Liver (tissue), 9 donors: ENCODE measurements around the gene FBP1. TPM values are rescaled to one million over a fixed set of nuclear protein-coding genes. Genes with fewer than 3 reads are reported as not detected.
A peak's percentile ranks its signal among the peaks of the same experiment; 100 is the strongest.

Experiments
- DNase-seq: peaks from one replicate; pipeline ENCODE4 v3.0.0-alpha.2; 2017; ENCODE audit warnings: low spot score
- H3K27ac ChIP-seq, 2 donors: one replicate each; pipeline ENCODE4 v1.7.0; 2013; ENCODE audit warnings: inconsistent platforms in 2 of 2, low read length in 2 of 2, control low read depth in 1 of 2, low read depth in 1 of 2, mild to moderate bottlenecking in 1 of 2
- H3K27me3 ChIP-seq, 4 donors: one replicate each; pipeline versions ENCODE4 v1.6.1 to v1.7.0; 2013; ENCODE audit warnings: low read length in 3 of 4, inconsistent platforms in 1 of 4, mild to moderate bottlenecking in 1 of 4, moderate library complexity in 1 of 4; ENCODE audit not compliant: control insufficient read depth in 4 of 4, insufficient read depth in 4 of 4
- H3K36me3 ChIP-seq, 4 donors: one replicate each; pipeline versions ENCODE4 v1.6.1 to v1.7.0; 2013; ENCODE audit warnings: low read length in 3 of 4, mild to moderate bottlenecking in 3 of 4, low read depth in 1 of 4, moderate library complexity in 1 of 4; ENCODE audit not compliant: control insufficient read depth in 4 of 4, insufficient read depth in 3 of 4
- H3K4me1 ChIP-seq, 4 donors: one replicate each; pipeline versions ENCODE4 v1.6.1 to v1.7.0; 2013; ENCODE audit warnings: low read length in 3 of 4, mild to moderate bottlenecking in 3 of 4, moderate library complexity in 1 of 4; ENCODE audit not compliant: control insufficient read depth in 4 of 4, insufficient read depth in 4 of 4
- H3K4me3 ChIP-seq, 3 donors: one replicate each; pipeline versions ENCODE4 v1.6.1 to v1.7.0; 2013; ENCODE audit warnings: low read length in 3 of 3, control low read depth in 1 of 3, low read depth in 1 of 3, mild to moderate bottlenecking in 1 of 3
- H3K9ac ChIP-seq, 2 donors: one replicate each; pipeline ENCODE4 v1.7.0; 2013; ENCODE audit warnings: low read length in 2 of 2, mild to moderate bottlenecking in 2 of 2, moderate library complexity in 2 of 2, control low read depth in 1 of 2, low read depth in 1 of 2
- H3K9me3 ChIP-seq, 4 donors: one replicate each; pipeline versions ENCODE4 v1.6.1 to v1.7.0; 2013; ENCODE audit warnings: low read length in 3 of 4; ENCODE audit not compliant: control insufficient read depth in 4 of 4
- ATF3 ChIP-seq: IDR thresholded peaks from 2 replicates; pipeline ENCODE4 v1.6.1; 2016; ENCODE audit warnings: antibody characterized with exemption
- CTCF ChIP-seq: fragments of 150-350 bp; IDR thresholded peaks from 2 replicates; pipeline ENCODE4 v1.5.1; 2017; ENCODE audit warnings: improper control_type of control experiment, low read depth, low read length; ENCODE audit not compliant: missing input control
- EGR1 ChIP-seq, 2 donors: IDR thresholded peaks; 2 replicates each; pipeline ENCODE4 v1.6.1; 2016 to 2018; ENCODE audit warnings: antibody characterized with exemption in 2 of 2, low read depth in 2 of 2
- FOXA1 ChIP-seq: IDR thresholded peaks from 2 replicates; pipeline ENCODE4 v1.6.1; 2016; ENCODE audit warnings: antibody characterized with exemption
- FOXA2 ChIP-seq: IDR thresholded peaks from 2 replicates; pipeline ENCODE4 v1.6.1; 2016; ENCODE audit warnings: antibody characterized with exemption
- GABPA ChIP-seq, 2 donors: IDR thresholded peaks in 1 of 2; conservative IDR thresholded peaks in 1 of 2; 2 replicates each; pipeline ENCODE4 v1.6.1; 2016; ENCODE audit warnings: antibody characterized with exemption in 2 of 2, mild to moderate bottlenecking in 1 of 2, moderate library complexity in 1 of 2
- HNF4A ChIP-seq, 2 donors: conservative IDR thresholded peaks; 2 replicates each; pipeline ENCODE4 v1.6.1; 2016; ENCODE audit warnings: antibody characterized with exemption in 2 of 2, mild to moderate bottlenecking in 2 of 2
- HNF4G ChIP-seq: IDR thresholded peaks from 2 replicates; pipeline ENCODE4 v1.6.1; 2016; ENCODE audit warnings: antibody characterized with exemption
- JUND ChIP-seq, 2 donors: IDR thresholded peaks; 2 replicates each; pipeline ENCODE4 v1.6.1; 2016; ENCODE audit warnings: antibody characterized with exemption in 2 of 2
- MAX ChIP-seq: IDR thresholded peaks from 2 replicates; pipeline ENCODE4 v1.6.1; 2016; ENCODE audit warnings: antibody characterized with exemption
- NR2F2 ChIP-seq: IDR thresholded peaks from 2 replicates; pipeline ENCODE4 v1.6.1; 2016; ENCODE audit warnings: antibody characterized with exemption
- RAD21 ChIP-seq, 2 donors: IDR thresholded peaks; 2 replicates each; pipeline ENCODE4 v1.6.1; 2016; ENCODE audit warnings: antibody characterized with exemption in 2 of 2, mild to moderate bottlenecking in 2 of 2
- REST ChIP-seq: IDR thresholded peaks from 2 replicates; pipeline ENCODE4 v1.6.1; 2016; ENCODE audit warnings: antibody characterized with exemption, mild to moderate bottlenecking
- RXRA ChIP-seq, 2 donors: IDR thresholded peaks; 2 replicates each; pipeline ENCODE4 v1.6.1; 2017 to 2018; ENCODE audit warnings: antibody characterized with exemption in 2 of 2, mild to moderate bottlenecking in 1 of 2
- SP1 ChIP-seq: IDR thresholded peaks from 2 replicates; pipeline ENCODE4 v1.6.1; 2018; ENCODE audit warnings: antibody characterized with exemption, mild to moderate bottlenecking
- TAF1 ChIP-seq: conservative IDR thresholded peaks from 2 replicates; pipeline ENCODE4 v1.6.1; 2016; ENCODE audit warnings: antibody characterized with exemption, mild to moderate bottlenecking
- YY1 ChIP-seq: IDR thresholded peaks from 2 replicates; pipeline ENCODE4 v1.6.1; 2016; ENCODE audit warnings: antibody characterized with exemption, mild to moderate bottlenecking
- WGBS: extraction: QIAGEN DNeasy Blood & Tissue Kit; methylation state at CpG from one replicate; pipeline ENCODE4 v1.1.7; 2013; 5-methylcytosine and 5-hydroxymethylcytosine counted together
- polyA plus RNA-seq, 2 donors: library from polyadenylated mRNA; stranded (reverse) in 1 of 2; unstranded in 1 of 2; fragments of 200-250 nt in 1 of 2; fragments of >200 nt in 1 of 2; fragmentation: Nextera tagmentation in 1 of 2; extraction: Ambion mirVana in 1 of 2; gene quantifications; one replicate each; pipeline versions ENCODE4 v1.2.1 to v1.2.3, GENCODE V29; 2013 to 2015
- total RNA-seq, 2 donors: library from RNA; depleted of rRNA; stranded (reverse); fragments of >200 nt; gene quantifications; one replicate each; pipeline ENCODE4 v1.2.3, GENCODE V29; 2014
- TF ChIP-seq, protein P1 (sequence below): IDR thresholded peaks from 2 replicates; pipeline ENCODE4 v1.6.1; 2016; ENCODE audit warnings: antibody characterized with exemption
- donor health status: healthy.
- donor health status: healthy.
- donor health status: healthy.
- donor health status: healthy.
- donor health status: healthy.

FBP1 gene
- total and polyA plus RNA-seq, 4 donors, result 27.8 to 574 (median 317) TPM

DNA sequence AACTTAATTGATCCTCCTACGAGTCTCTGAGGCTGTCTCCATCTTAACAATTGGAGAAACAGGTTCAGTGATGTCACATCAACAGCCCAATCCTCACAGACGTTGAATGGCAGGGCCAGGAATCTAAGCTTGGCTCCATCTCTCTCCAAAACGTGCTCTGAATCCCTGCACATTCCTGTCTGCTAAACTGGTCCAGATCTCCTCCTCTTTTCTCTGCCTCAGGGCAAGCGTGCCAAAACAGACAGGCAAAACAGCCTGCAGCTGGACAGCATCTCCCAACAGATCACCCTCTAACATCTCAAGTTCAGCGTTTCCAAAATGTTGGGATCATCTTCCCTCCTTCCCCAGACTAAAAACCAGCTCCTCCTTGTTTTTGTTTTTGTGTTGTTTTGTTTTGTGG is 6.6 kb downstream of the FBP1 start:
- no peak for DNase-seq
- no peaks in the 10 kb centered on the region for H3K9me3 ChIP-seq
- peaks cover 11 to 79% (median 60%) of the 10 kb centered on the region in 4 donors for H3K4me1 ChIP-seq
- H3K9ac ChIP-seq, result peak overlapping the region in 1 of 2 donors; percentile 18
- no peak overlapping the region for H3K4me3 ChIP-seq
- 31% methylated on average over 5 of the region's 5 CpGs for WGBS
- no peak for TF ChIP-seq YY1
- no peak for TF ChIP-seq CTCF
- no peak for TF ChIP-seq TAF1
- TF ChIP-seq MAX, result no peak
- H3K27me3 ChIP-seq, result no peaks in the 10 kb centered on the region
- peak overlapping the region; percentile 2 to 68 for H3K27ac ChIP-seq
- H3K36me3 ChIP-seq, result peaks cover 0 to 5% (median 1%) of the 10 kb centered on the region in 4 donors

DNA sequence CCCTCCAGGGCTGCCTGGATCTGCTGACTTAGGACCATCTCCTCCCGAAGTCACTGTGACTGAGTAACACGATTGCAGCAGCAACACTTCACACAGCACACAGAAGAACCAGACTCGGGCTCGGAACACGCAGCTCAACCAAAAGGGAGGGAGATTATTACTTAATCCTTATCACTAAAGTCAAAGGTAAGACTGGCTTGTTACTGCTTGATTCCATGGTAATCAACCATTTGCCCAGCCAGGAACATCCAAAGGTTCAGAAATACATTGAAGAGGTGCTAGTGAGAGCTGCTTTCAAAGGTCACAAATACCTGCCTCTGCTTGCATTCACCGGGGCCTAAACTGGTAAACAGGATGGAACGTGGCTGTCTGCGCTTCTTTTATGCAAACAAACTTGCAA is 7.7 kb downstream of the FBP1 start:
- Histone ChIP-seq H3K36me3 (peaks cover 0 to 5% (median 1%) of the 10 kb centered on the region in 4 donors), H3K9me3 (no peaks in the 10 kb centered on the region), H3K27me3 (no peaks in the 10 kb centered on the region), H3K9ac (peak overlapping the region in 1 of 2 donors; percentile 16), H3K27ac (peak overlapping the region; percentile 49 to 68), H3K4me1 (peaks cover 11 to 74% (median 55%) of the 10 kb centered on the region in 4 donors), H3K4me3 (no peak overlapping the region)
- WGBS, result 31% methylated on average over 8 of the region's 8 CpGs
- TF ChIP-seq EGR1 (IDR thresholded peaks at IDR 0.05; ENCODE audit: low read depth in 2 of 2) (peak in 1 of 2 donors; percentile 34), HNF4A (conservative IDR thresholded peaks at IDR 0.05) (peak; percentile 86 to 90), TAF1 (no peak), GABPA (IDR thresholded peaks at IDR 0.05 in 1 of 2, conservative IDR thresholded peaks at IDR 0.05 in 1 of 2) (peak in 1 of 2 donors; percentile 29), SP1 (peak; percentile 89), FOXA2 (no peak), HNF4G (peak; percentile 27), ATF3 (no peak), FOXA1 (no peak), CTCF (no peak), RAD21 (IDR thresholded peaks at IDR 0.05) (peak; percentile 32 to 45), NR2F2 (no peak), MAX (peak; percentile 74), RXRA (IDR thresholded peaks at IDR 0.05) (peak; percentile 86 to 89), JUND (IDR thresholded peaks at IDR 0.05) (peak; percentile 42 to 59), YY1 (peak; percentile 94), REST (peak; percentile 42)
- TF ChIP-seq, protein P1, sequence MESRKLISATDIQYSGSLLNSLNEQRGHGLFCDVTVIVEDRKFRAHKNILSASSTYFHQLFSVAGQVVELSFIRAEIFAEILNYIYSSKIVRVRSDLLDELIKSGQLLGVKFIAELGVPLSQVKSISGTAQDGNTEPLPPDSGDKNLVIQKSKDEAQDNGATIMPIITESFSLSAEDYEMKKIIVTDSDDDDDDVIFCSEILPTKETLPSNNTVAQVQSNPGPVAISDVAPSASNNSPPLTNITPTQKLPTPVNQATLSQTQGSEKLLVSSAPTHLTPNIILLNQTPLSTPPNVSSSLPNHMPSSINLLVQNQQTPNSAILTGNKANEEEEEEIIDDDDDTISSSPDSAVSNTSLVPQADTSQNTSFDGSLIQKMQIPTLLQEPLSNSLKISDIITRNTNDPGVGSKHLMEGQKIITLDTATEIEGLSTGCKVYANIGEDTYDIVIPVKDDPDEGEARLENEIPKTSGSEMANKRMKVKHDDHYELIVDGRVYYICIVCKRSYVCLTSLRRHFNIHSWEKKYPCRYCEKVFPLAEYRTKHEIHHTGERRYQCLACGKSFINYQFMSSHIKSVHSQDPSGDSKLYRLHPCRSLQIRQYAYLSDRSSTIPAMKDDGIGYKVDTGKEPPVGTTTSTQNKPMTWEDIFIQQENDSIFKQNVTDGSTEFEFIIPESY, result peak; percentile 75
- DNase-seq, result no peak
